Esophagus squamous epithelium (tissue), 5 donors: ENCODE data around the gene CCRL2. TPM values are rescaled to one million over a fixed set of nuclear protein-coding genes. Genes with fewer than 3 reads are reported as not detected.

Source experiments
- DNase-seq: peaks from one replicate; lab custom pipeline; 2025; lab: John Stamatoyannopoulos, UW
- H3K27ac ChIP-seq, 4 donors: fragments of 200-600 bp; sonication (generic); one replicate each; pipeline ENCODE4 v1.5.1; 2016 to 2019; ENCODE audit warnings: mild to moderate bottlenecking in 1 of 4
- H3K27me3 ChIP-seq, 4 donors: fragments of 200-600 bp; sonication (generic); 1 replicate in 3 of 4; 2 replicates in 1 of 4; pipeline versions ENCODE4 v1.5.1 to v1.6.0; 2017 to 2021; ENCODE audit warnings: antibody characterized with exemption in 1 of 4
- H3K36me3 ChIP-seq, 3 donors: fragments of 200-600 bp; sonication (generic); one replicate each; pipeline ENCODE4 v1.5.1; 2016 to 2019
- H3K4me1 ChIP-seq, 3 donors: fragments of 200-600 bp; sonication (generic); one replicate each; pipeline ENCODE4 v1.5.1; 2017 to 2019
- H3K4me3 ChIP-seq, 4 donors: fragments of 200-600 bp; sonication (generic); 1 replicate in 3 of 4; 2 replicates in 1 of 4; pipeline ENCODE4 v1.5.1; 2016 to 2019; ENCODE audit warnings: mild to moderate bottlenecking in 2 of 4, moderate library complexity in 1 of 4
- H3K9me3 ChIP-seq, 3 donors: fragments of 200-600 bp; sonication (generic); one replicate each; pipeline ENCODE4 v1.5.1; 2016 to 2019
- POLR2A ChIP-seq, 4 donors: fragments of 450-650 bp; IDR thresholded peaks; one replicate each; pipeline ENCODE4 v1.6.1; 2017; ENCODE audit warnings: antibody characterized with exemption in 4 of 4, mild to moderate bottlenecking in 4 of 4, moderate library complexity in 3 of 4
- WGBS, 2 donors: methylation state at CpG; one replicate each; pipeline ENCODE4 v1.1.5; 2018; 5-methylcytosine and 5-hydroxymethylcytosine counted together
- intact Hi-C: fragments of 100-400 bp; cut with DNase I; formaldehyde crosslinking; loops from one replicate; pipeline ENCODE4 v1.15.0; 2022
- total RNA-seq, 4 donors: library from RNA; depleted of rRNA; stranded (reverse); fragments of >200 nt; gene quantifications; one replicate each; pipeline ENCODE4 v1.1.0, GENCODE V29; 2016
- TF ChIP-seq, protein P1 (sequence below), 6 experiments: fragments of 450-650 bp in 4 of 6; fragments of 200-600 bp in 2 of 6; sonication (generic) in 2 of 6; IDR thresholded peaks; one replicate each; pipeline ENCODE4 v1.5.1; 2016 to 2019; ENCODE audit warnings: antibody characterized with exemption in 6 of 6, mild to moderate bottlenecking in 4 of 6, moderate library complexity in 4 of 6
- donor health status: DM: yes; HTN: yes; CAD: no.

Gene CCRL2, protein sequence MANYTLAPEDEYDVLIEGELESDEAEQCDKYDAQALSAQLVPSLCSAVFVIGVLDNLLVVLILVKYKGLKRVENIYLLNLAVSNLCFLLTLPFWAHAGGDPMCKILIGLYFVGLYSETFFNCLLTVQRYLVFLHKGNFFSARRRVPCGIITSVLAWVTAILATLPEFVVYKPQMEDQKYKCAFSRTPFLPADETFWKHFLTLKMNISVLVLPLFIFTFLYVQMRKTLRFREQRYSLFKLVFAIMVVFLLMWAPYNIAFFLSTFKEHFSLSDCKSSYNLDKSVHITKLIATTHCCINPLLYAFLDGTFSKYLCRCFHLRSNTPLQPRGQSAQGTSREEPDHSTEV
- 1 to 10 TPM in 2 of 4 donors, under 1 TPM in 1, not detected in 1; 0.48 to 1.5 (median 1.1) TPM for total RNA-seq

- TF ChIP-seq, protein P1, sequence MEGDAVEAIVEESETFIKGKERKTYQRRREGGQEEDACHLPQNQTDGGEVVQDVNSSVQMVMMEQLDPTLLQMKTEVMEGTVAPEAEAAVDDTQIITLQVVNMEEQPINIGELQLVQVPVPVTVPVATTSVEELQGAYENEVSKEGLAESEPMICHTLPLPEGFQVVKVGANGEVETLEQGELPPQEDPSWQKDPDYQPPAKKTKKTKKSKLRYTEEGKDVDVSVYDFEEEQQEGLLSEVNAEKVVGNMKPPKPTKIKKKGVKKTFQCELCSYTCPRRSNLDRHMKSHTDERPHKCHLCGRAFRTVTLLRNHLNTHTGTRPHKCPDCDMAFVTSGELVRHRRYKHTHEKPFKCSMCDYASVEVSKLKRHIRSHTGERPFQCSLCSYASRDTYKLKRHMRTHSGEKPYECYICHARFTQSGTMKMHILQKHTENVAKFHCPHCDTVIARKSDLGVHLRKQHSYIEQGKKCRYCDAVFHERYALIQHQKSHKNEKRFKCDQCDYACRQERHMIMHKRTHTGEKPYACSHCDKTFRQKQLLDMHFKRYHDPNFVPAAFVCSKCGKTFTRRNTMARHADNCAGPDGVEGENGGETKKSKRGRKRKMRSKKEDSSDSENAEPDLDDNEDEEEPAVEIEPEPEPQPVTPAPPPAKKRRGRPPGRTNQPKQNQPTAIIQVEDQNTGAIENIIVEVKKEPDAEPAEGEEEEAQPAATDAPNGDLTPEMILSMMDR (IDR thresholded peaks at IDR 0.05), result no peak
- TF ChIP-seq POLR2A (IDR thresholded peaks at IDR 0.05), result peak in 2 of 4 donors; percentile 23 to 58
- WGBS, 2 donors, result 35 to 50% methylated on average over 13 to 14 of the region's 20 CpGs
- Histone ChIP-seq H3K36me3 (no peaks in the 10 kb centered on the region), H3K27ac (peak within 1 kb of the TSS; percentile 55 to 89 (median 70)), H3K27me3 (peaks cover 0 to 4% (median 0%) of the 10 kb centered on the region in 4 donors), H3K9me3 (no peaks in the 10 kb centered on the region), H3K4me1 (peaks cover 0 to 40% (median 3%) of the 10 kb centered on the region in 3 donors), H3K4me3 (peak within 1 kb of the TSS; percentile 3 to 57 (median 30))
- DNase-seq, result peak; percentile 29
- intact Hi-C loops, result no loop called here
Observed at GRCh38 chr3:46406788-46407611, at the start of gene CCRL2, which contains the start of gene CCR5AS. Gene CCRL2 (plus strand): TSS chr3:46407259. CDS start chr3:46408080, 821 bp downstream. Gene CCR5AS (minus strand): TSS chr3:46407066.

DNA sequence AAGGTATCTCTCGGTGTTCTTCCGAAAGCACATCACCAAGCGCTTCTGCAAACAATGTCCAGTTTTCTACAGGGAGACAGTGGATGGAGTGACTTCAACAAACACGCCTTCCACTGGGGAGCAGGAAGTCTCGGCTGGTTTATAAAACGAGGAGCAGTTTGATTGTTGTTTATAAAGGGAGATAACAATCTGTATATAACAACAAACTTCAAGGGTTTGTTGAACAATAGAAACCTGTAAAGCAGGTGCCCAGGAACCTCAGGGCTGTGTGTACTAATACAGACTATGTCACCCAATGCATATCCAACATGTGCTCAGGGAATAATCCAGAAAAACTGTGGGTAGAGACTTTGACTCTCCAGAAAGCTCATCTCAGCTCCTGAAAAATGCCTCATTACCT lies 48.6 kb upstream of the CCRL2 start:
- Histone ChIP-seq H3K4me1 (peaks cover 0 to 32% (median 0%) of the 10 kb centered on the region in 3 donors), H3K27ac (no peak overlapping the region), H3K27me3 (peaks cover 0 to 44% (median 0%) of the 10 kb centered on the region in 4 donors), H3K4me3 (no peak overlapping the region), H3K36me3 (no peaks in the 10 kb centered on the region), H3K9me3 (no peaks in the 10 kb centered on the region)
- TF ChIP-seq, protein P1 (IDR thresholded peaks at IDR 0.05), result no peak
- no peak for TF ChIP-seq POLR2A (IDR thresholded peaks at IDR 0.05)
- intact Hi-C loops, result no loop called here
- no peak for DNase-seq
- 81 to 84% methylated on average over 6 of the region's 6 CpGs for WGBS, 2 donors

- TF ChIP-seq, protein P1 (IDR thresholded peaks at IDR 0.05), result no peak
- no peak for TF ChIP-seq POLR2A (IDR thresholded peaks at IDR 0.05)
- intact Hi-C loops, result no loop called here
- Histone ChIP-seq H3K27ac (peak overlapping the region in 3 of 4 donors; percentile 3 to 54 (median 51)), H3K9me3 (no peaks in the 10 kb centered on the region), H3K4me3 (peak overlapping the region in 1 of 4 donors; percentile 21), H3K4me1 (peaks cover 0 to 32% (median 0%) of the 10 kb centered on the region in 3 donors), H3K27me3 (peaks cover 0 to 37% (median 0%) of the 10 kb centered on the region in 4 donors), H3K36me3 (no peaks in the 10 kb centered on the region)
- no peak for DNase-seq
- 19% methylated on average over 11 of the region's 11 CpGs for WGBS, 2 donors
Observed at GRCh38 chr3:46359733-46360493, 47.1 kb upstream of the CCRL2 start.

- TF ChIP-seq POLR2A (IDR thresholded peaks at IDR 0.05), result no peak
- TF ChIP-seq, protein P1 (IDR thresholded peaks at IDR 0.05), result no peak
- H3K4me1 ChIP-seq, result peaks cover 0 to 31% (median 0%) of the 10 kb centered on the region in 3 donors
- H3K27me3 ChIP-seq, result peaks cover 0 to 30% (median 0%) of the 10 kb centered on the region in 4 donors
- intact Hi-C loops, result no loop called here
- H3K9me3 ChIP-seq, result no peaks in the 10 kb centered on the region
- H3K36me3 ChIP-seq, result no peaks in the 10 kb centered on the region
- WGBS, 2 donors, result 66 to 84% methylated on average over 6 of the region's 6 CpGs
- H3K27ac ChIP-seq, result peak overlapping the region in 2 of 4 donors; percentile 26 to 54
- H3K4me3 ChIP-seq, result no peak overlapping the region
- no peak for DNase-seq
Observed at GRCh38 chr3:46360907-46361306, 46.2 kb upstream of the CCRL2 start.
